Neural cell (in vitro differentiated cells): Measurements from ENCODE around the gene DNAH17.

Experiments used
- POLR2AphosphoS5 ChIP-seq: IDR thresholded peaks from 2 replicates; pipeline ENCODE4 v1.6.1; 2012
- TAF1 ChIP-seq: IDR thresholded peaks from 2 replicates; pipeline ENCODE4 v1.6.1; 2012; ENCODE audit warnings: low read depth
- TF ChIP-seq, protein P1 (sequence below): fragments of 450-650 bp; IDR thresholded peaks from 2 replicates; pipeline ENCODE4 v1.5.1; 2014; ENCODE audit warnings: antibody characterized with exemption, mild to moderate bottlenecking, moderate library complexity; ENCODE audit not compliant: poor library complexity, severe bottlenecking

DNA sequence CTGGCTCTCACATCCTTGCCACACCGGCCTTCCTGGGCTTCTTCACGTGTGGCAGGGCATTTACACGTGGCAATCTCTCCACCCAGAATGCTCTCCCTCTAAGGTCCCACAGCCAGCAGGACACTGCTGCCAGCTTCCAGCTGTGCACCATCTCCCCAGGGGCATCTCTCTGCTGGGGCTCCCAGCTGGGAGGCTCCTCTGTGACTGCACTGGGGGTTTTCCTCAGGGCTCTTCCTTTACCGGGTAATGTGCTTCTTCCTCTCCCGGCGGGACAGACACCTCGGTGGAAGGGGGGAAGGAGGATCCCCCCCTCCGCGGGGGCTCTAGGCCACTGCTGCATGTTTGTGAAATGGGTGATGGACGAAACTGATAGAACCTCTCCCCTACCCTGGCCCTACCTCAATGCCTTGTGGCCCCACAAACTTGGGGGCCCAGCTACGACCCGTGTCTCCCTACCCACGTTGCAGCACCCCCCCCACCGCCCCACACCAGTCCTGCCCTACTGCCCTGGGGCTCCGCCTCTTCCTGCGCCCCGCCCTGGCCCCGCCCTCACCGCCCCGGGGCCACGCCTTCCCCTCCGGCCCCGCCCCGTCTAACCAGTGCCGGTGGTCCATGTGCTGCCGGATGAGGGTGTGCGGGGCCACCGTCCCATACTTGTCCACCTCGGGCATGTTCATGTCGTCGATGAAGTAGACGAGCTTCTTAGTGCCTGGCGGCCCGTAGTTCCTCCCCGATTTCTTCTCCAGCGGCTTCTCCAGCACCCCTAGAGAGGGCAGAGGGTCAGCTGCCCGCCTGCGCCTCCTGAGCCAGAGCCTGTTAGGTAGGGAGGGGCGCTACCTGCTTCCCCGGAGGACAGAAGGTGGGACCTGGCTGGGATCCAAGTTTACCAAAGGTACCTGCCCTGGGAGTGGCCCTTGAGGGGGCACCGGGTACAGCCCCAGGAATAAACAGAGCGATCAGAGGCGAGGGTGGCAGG, 92.6 kb downstream of the DNAH17 start:
- TF ChIP-seq POLR2AphosphoS5 (no peak), TAF1 (no peak)
- TF ChIP-seq, protein P1, sequence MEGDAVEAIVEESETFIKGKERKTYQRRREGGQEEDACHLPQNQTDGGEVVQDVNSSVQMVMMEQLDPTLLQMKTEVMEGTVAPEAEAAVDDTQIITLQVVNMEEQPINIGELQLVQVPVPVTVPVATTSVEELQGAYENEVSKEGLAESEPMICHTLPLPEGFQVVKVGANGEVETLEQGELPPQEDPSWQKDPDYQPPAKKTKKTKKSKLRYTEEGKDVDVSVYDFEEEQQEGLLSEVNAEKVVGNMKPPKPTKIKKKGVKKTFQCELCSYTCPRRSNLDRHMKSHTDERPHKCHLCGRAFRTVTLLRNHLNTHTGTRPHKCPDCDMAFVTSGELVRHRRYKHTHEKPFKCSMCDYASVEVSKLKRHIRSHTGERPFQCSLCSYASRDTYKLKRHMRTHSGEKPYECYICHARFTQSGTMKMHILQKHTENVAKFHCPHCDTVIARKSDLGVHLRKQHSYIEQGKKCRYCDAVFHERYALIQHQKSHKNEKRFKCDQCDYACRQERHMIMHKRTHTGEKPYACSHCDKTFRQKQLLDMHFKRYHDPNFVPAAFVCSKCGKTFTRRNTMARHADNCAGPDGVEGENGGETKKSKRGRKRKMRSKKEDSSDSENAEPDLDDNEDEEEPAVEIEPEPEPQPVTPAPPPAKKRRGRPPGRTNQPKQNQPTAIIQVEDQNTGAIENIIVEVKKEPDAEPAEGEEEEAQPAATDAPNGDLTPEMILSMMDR, result no peak
